DOHH2 (cell line): ENCODE measurements around the gene PCYT2.

ENCODE experiments used
- H3F3A ChIP-seq: fragments of 200-600 bp; sonication (generic), shearing (Covaris generic); 2 replicates; pipeline ENCODE4 v1.6.0; 2016; ENCODE audit warnings: antibody characterized with exemption, mild to moderate bottlenecking; ENCODE audit not compliant: control insufficient read depth, insufficient read depth
- H3K27ac ChIP-seq: fragments of 200-600 bp; sonication (generic); 2 replicates; pipeline ENCODE4 v1.5.1; 2014; ENCODE audit warnings: low read depth, mild to moderate bottlenecking, low read length, moderate library complexity
- H3K27me3 ChIP-seq: fragments of 200-600 bp; sonication (generic); 2 replicates; pipeline ENCODE4 v1.6.1; 2014; ENCODE audit warnings: mild to moderate bottlenecking, low read length, mixed read lengths; ENCODE audit not compliant: control insufficient read depth
- H3K36me3 ChIP-seq: fragments of 200-600 bp; sonication (generic); 2 replicates; pipeline ENCODE4 v1.6.1; 2014; ENCODE audit warnings: mild to moderate bottlenecking, low read length, moderate library complexity, mixed read lengths; ENCODE audit not compliant: control insufficient read depth
- H3K4me1 ChIP-seq: fragments of 200-600 bp; sonication (generic); 2 replicates; pipeline ENCODE4 v1.6.1; 2014; ENCODE audit warnings: mild to moderate bottlenecking, low read length, mixed read lengths; ENCODE audit not compliant: control insufficient read depth
- H3K4me2 ChIP-seq: fragments of 200-600 bp; sonication (generic); 2 replicates; pipeline ENCODE4 v1.6.0; 2014; ENCODE audit warnings: mild to moderate bottlenecking, low read length, moderate library complexity
- H3K4me3 ChIP-seq: fragments of 200-600 bp; sonication (generic); 2 replicates; pipeline ENCODE4 v1.5.1; 2014; ENCODE audit warnings: mild to moderate bottlenecking, low read length, mixed read lengths
- H3K79me2 ChIP-seq: fragments of 200-600 bp; sonication (generic); 2 replicates; pipeline ENCODE4 v1.6.1; 2014; ENCODE audit warnings: mild to moderate bottlenecking, low read length, mixed read lengths; ENCODE audit not compliant: control insufficient read depth
- H3K9me2 ChIP-seq: fragments of 200-600 bp; sonication (generic); replicated peaks from 2 replicates; pipeline ENCODE4 v1.6.1; 2014; ENCODE audit warnings: mild to moderate bottlenecking, low read length, mixed read lengths; ENCODE audit not compliant: control insufficient read depth
- H3K9me3 ChIP-seq: fragments of 200-600 bp; sonication (generic); 2 replicates; pipeline ENCODE4 v1.6.1; 2014; ENCODE audit warnings: antibody characterized with exemption, low read length, mixed read lengths; ENCODE audit not compliant: control insufficient read depth, insufficient read depth
- H4K20me1 ChIP-seq: fragments of 200-600 bp; sonication (generic); 2 replicates; pipeline ENCODE4 v1.6.0; 2014; ENCODE audit warnings: low read depth, mild to moderate bottlenecking, antibody characterized with exemption, low read length, moderate library complexity; ENCODE audit not compliant: control insufficient read depth, insufficient read depth
- EZH2phosphoT487 ChIP-seq: fragments of 200-600 bp; sonication (generic); IDR thresholded peaks from 2 replicates; pipeline ENCODE4 v1.6.1; 2017; ENCODE audit warnings: borderline replicate concordance, mild to moderate bottlenecking, antibody characterized with exemption, low read length, moderate library complexity, mixed read lengths
- TF ChIP-seq, protein P1 (sequence below): fragments of 200-600 bp; sonication (generic); IDR thresholded peaks from one replicate; pipeline ENCODE4 v1.5.1; 2014; ENCODE audit warnings: antibody characterized with exemption, mild to moderate bottlenecking, low read depth, low read length; ENCODE audit not compliant: poor library complexity, severe bottlenecking

PCYT2 gene

DNA sequence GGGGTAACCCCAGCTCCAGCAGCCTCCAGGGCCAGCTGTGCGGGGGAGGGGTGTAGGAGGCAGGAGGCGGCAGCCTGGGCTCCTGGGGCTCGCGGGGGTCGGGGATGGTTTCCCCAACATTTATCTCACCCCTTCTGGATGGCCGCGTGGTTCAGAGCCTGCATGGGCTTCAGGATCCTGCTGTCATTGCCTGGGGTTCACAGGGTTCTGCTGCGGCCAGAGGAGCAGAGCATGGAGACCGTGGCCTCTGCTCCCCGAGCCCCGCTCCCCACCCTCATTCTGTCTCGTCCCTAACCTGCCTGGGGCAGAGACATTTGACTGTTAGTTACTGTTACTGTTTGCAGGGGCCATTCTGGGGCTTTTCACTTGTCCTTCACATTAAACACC lies 31.0 kb upstream of the PCYT2 start:
- Histone ChIP-seq H3K27me3 (no peaks in the 10 kb centered on the region), H3K4me1 (peaks cover 28% of the 10 kb centered on the region), H4K20me1 (no peaks in the 10 kb centered on the region), H3K27ac (no peak overlapping the region), H3K9me3 (no peaks in the 10 kb centered on the region), H3K4me2 (peak overlapping the region; percentile 46), H3K36me3 (no peaks in the 10 kb centered on the region), H3F3A (peaks cover 6% of the 10 kb centered on the region; the same call in 1 of the 2 replicates), H3K79me2 (no peaks in the 10 kb centered on the region), H3K9me2 (no peaks in the 10 kb centered on the region), H3K4me3 (no peak overlapping the region)
- TF ChIP-seq, protein P1, sequence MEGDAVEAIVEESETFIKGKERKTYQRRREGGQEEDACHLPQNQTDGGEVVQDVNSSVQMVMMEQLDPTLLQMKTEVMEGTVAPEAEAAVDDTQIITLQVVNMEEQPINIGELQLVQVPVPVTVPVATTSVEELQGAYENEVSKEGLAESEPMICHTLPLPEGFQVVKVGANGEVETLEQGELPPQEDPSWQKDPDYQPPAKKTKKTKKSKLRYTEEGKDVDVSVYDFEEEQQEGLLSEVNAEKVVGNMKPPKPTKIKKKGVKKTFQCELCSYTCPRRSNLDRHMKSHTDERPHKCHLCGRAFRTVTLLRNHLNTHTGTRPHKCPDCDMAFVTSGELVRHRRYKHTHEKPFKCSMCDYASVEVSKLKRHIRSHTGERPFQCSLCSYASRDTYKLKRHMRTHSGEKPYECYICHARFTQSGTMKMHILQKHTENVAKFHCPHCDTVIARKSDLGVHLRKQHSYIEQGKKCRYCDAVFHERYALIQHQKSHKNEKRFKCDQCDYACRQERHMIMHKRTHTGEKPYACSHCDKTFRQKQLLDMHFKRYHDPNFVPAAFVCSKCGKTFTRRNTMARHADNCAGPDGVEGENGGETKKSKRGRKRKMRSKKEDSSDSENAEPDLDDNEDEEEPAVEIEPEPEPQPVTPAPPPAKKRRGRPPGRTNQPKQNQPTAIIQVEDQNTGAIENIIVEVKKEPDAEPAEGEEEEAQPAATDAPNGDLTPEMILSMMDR: no peak
- no peak for TF ChIP-seq EZH2phosphoT487

DNA sequence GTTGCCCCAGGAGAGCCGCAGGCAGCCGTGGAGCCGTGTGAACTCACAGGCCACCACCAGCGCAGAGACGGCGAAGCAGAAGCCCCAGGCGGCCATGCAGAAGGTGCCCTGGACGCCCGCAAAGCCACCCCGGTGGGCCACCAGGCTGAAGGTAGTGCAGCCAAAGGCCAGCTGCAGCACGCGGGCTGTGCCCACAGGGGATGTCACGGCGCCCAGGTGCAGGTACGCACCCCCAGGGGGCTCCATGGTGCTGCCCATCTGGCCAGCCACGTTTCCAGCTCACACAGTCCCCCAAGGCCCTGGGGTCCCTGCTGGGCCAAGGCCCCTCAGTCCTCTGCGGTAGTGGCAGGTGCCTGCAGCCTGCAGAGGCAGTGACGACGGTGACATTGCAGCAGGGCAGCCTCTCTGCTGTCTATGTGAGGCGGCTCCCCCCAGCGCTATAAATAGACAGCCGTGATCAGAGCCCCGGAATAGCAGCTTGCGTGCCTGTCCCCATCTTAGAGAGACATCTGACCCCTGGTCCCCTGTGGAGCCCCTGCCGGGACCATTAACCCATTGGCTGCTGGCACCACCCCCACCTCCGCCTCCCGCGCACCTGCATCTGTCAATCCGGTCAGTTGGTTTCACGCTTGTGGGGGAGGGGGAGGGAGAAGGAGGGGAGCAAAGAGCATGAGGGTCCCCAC lies 30.4 kb upstream of the PCYT2 start:
- Histone ChIP-seq H3K27me3 (no peaks in the 10 kb centered on the region), H3K9me3 (no peaks in the 10 kb centered on the region), H3K27ac (no peak overlapping the region), H3K9me2 (no peaks in the 10 kb centered on the region), H3K4me3 (peak overlapping the region; percentile 18; the same call in 1 of the 2 replicates), H3K4me1 (peaks cover 31% of the 10 kb centered on the region), H3K4me2 (peak overlapping the region; percentile 46), H3K36me3 (peaks cover 2% of the 10 kb centered on the region; the same call in 1 of the 2 replicates), H4K20me1 (no peaks in the 10 kb centered on the region), H3K79me2 (peaks cover 5% of the 10 kb centered on the region), H3F3A (peaks cover 6% of the 10 kb centered on the region; the same call in 1 of the 2 replicates)
- TF ChIP-seq EZH2phosphoT487: no peak
- TF ChIP-seq, protein P1: no peak

DNA sequence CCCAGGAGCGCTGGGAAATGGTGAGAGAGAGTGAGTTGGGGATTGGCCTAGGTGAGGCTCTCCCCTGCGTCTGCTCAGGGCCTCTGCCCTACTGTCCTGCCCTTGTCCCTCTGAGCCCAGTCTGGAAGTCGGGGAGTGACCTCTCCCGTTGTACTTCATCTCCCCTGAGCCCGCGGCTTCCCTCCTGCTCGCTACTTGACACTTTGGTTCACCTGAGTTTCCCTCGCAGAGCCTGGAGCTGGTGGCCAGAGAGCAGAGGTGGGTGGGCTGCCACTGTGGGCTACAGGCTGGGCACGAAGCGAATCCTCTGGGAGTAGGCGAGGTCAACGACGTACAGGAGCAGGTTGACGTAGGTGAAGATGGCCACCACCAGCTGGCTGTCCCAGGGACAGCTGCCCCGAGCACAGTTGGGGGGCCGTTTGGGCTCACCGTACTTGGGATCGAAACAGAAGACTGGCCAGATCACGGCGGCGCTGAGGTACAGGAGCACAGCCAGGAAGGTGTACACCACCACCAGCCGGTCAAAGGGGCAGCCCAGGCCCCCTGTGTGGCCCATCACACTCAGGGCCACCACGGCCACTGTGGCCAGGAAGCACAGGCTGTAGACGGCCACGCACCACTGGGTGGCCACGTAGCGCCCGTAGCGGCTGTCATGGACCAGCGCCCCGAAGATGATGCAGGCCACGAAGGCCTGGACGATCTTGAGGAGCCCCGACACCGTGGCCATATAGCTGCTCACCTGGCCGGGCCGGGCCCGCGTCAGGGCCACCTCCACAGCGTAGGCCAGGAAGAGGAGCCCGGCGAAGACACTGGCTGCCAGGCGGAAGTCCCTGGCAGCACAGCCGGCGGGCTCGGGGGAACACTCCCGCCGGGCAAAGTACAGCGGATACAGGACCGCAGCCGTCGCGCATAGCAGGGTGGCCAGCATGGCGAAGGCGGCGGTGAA lies 29.6 kb upstream of the PCYT2 start:
- H3K9me2 ChIP-seq: no peaks in the 10 kb centered on the region
- TF ChIP-seq EZH2phosphoT487: no peak
- TF ChIP-seq, protein P1: no peak
- no peaks in the 10 kb centered on the region for H3K9me3 ChIP-seq
- H4K20me1 ChIP-seq: no peaks in the 10 kb centered on the region
- H3K27me3 ChIP-seq: no peaks in the 10 kb centered on the region
- peaks cover 36% of the 10 kb centered on the region for H3K4me1 ChIP-seq
- peaks cover 4% of the 10 kb centered on the region; the same call in 1 of the 2 replicates for H3K36me3 ChIP-seq
- peaks cover 11% of the 10 kb centered on the region for H3K79me2 ChIP-seq
- no peak overlapping the region for H3K4me3 ChIP-seq
- peak overlapping the region; percentile 46 for H3K4me2 ChIP-seq
- no peak overlapping the region for H3K27ac ChIP-seq
- peaks cover 6% of the 10 kb centered on the region; the same call in 1 of the 2 replicates for H3F3A ChIP-seq
